Testis (tissue), 3 donors: Measurements from ENCODE around the gene VENTX. TPM values are rescaled to one million over a fixed set of nuclear protein-coding genes. Genes with fewer than 3 reads are reported as not detected.

Source experiments
- DNase-seq: peaks from one replicate; pipeline ENCODE4 v3.0.0-alpha.2; 2019
- H3K27ac ChIP-seq, 2 donors: fragments of 200-600 bp; sonication (generic); one replicate each; pipeline ENCODE4 v1.5.1; 2019
- H3K27me3 ChIP-seq: fragments of 200-600 bp; sonication (generic); one replicate; pipeline ENCODE4 v1.5.1; 2019
- H3K36me3 ChIP-seq: fragments of 200-600 bp; sonication (generic); one replicate; pipeline ENCODE4 v1.5.1; 2017; ENCODE audit warnings: low read depth; ENCODE audit errors: missing control alignments
- H3K4me1 ChIP-seq: fragments of 200-600 bp; sonication (generic); one replicate; pipeline ENCODE4 v1.5.1; 2019
- H3K4me3 ChIP-seq, 2 donors: fragments of 200-600 bp; sonication (generic); one replicate each; pipeline ENCODE4 v1.5.1; 2017 to 2019
- H3K9me3 ChIP-seq: fragments of 200-600 bp; sonication (generic); one replicate; pipeline ENCODE4 v1.5.1; 2017
- POLR2A ChIP-seq: fragments of 450-650 bp; IDR thresholded peaks from one replicate; pipeline ENCODE4 v1.6.1; 2017; ENCODE audit warnings: antibody characterized with exemption, mild to moderate bottlenecking, moderate library complexity
- WGBS, 2 donors: methylation state at CpG; one replicate each; pipeline ENCODE4 v1.1.5; 2018; 5-methylcytosine and 5-hydroxymethylcytosine counted together
- intact Hi-C: fragments of 100-400 bp; cut with DNase I; formaldehyde crosslinking; loops from one replicate; pipeline ENCODE4 v1.15.1; 2023; ENCODE audit warnings: low total_unique reads
- polyA plus RNA-seq: library from polyadenylated mRNA; stranded (reverse); fragments of 350-450 nt; fragmentation: Illumina TruSeq; extraction: RNeasy Lipid Tissue Mini Kit (QIAGEN cat#74804); gene quantifications from one replicate; pipeline ENCODE4 v1.2.3, GENCODE V29; 2014; ENCODE audit warnings: low read depth, low replicate concordance; ENCODE audit not compliant: insufficient read depth
- total RNA-seq, 2 donors: library from RNA; depleted of rRNA; stranded (reverse); fragments of >200 nt; gene quantifications; one replicate each; pipeline ENCODE4 v1.2.3, GENCODE V29; 2016
- TF ChIP-seq, protein P1 (sequence below), 3 experiments: fragments of 450-650 bp in 2 of 3; fragments of 200-600 bp in 1 of 3; sonication (generic) in 1 of 3; IDR thresholded peaks; one replicate each; pipeline ENCODE4 v1.5.1; 2016 to 2019; ENCODE audit warnings: antibody characterized with exemption in 3 of 3, mild to moderate bottlenecking in 2 of 3, moderate library complexity in 1 of 3

VENTX gene
- total and polyA plus RNA-seq, 3 donors from 2014 or later, result 1.5 to 3.5 (median 2.2) TPM

DNA sequence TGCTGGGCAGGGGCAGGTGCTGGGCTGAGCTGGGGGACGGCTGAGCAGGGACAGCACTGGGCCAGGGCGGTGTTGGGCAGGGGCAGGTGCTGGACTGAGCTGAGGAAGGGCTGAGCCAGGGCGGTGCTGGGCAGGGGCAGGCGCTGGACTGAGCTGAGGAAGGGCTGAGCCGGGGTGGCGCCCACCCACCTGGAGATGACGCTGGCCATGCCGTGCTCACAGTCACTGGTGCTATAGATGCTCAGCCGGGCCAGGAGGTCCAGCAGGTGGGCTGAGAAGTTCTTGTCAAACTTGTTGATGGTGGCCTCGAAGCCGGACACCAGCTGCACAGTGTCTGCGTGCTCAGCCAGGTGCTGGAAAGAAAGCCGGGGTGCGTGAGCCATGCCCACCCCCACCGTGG lies 43.4 kb downstream of the VENTX start:
- H3K9me3 ChIP-seq, result no peaks in the 10 kb centered on the region
- H3K27ac ChIP-seq, result no peak overlapping the region
- WGBS, 2 donors, result 88 to 92% methylated on average over 10 to 15 of the region's 15 CpGs
- no peaks in the 10 kb centered on the region for H3K36me3 ChIP-seq
- TF ChIP-seq POLR2A, result no peak
- TF ChIP-seq, protein P1, sequence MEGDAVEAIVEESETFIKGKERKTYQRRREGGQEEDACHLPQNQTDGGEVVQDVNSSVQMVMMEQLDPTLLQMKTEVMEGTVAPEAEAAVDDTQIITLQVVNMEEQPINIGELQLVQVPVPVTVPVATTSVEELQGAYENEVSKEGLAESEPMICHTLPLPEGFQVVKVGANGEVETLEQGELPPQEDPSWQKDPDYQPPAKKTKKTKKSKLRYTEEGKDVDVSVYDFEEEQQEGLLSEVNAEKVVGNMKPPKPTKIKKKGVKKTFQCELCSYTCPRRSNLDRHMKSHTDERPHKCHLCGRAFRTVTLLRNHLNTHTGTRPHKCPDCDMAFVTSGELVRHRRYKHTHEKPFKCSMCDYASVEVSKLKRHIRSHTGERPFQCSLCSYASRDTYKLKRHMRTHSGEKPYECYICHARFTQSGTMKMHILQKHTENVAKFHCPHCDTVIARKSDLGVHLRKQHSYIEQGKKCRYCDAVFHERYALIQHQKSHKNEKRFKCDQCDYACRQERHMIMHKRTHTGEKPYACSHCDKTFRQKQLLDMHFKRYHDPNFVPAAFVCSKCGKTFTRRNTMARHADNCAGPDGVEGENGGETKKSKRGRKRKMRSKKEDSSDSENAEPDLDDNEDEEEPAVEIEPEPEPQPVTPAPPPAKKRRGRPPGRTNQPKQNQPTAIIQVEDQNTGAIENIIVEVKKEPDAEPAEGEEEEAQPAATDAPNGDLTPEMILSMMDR (IDR thresholded peaks at IDR 0.05), result no peak
- H3K4me3 ChIP-seq, result no peak overlapping the region
- no peaks in the 10 kb centered on the region for H3K4me1 ChIP-seq
- intact Hi-C loops, result no loop called here
- no peaks in the 10 kb centered on the region for H3K27me3 ChIP-seq
- no peak for DNase-seq

DNA sequence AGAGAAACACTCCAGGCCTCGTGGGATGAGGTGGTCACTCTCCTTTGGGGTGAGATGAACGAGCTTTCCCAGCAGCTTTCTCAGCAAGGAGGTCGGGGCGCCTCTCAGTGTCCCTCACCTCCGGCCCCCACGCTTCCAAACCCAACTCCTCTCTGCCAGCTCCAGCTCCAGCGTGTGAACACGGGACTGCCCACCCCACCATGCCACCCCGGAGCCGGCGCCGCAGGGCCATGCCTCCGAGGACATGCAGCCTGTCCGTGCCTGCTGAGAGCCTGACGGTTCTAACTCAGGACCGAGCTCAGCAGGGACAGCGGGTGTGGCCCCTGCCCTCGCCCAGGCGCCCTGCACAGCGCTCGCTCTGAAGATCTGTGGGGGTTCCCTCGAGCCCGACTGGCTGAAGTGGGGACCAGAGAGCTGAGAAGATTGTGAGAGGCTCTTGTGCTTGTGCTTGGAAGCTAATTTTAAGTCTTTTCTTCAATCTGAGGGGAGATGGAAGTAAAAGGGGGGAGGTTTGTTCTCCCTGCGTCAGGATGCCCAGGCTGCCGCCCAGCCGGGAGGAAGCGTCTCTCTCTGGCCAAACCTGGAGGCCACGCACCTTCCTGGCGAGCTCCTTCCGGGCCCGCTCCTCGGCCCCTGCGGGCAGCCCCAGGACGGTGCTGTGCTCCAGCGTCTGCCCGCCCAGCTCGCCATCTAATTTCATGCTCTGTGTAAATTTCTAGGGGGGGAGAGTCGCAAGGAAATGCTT lies 44.1 kb downstream of the VENTX start:
- 90 to 93% methylated on average over 22 to 38 of the region's 38 CpGs for WGBS, 2 donors
- no peak for TF ChIP-seq POLR2A
- TF ChIP-seq, protein P1 (IDR thresholded peaks at IDR 0.05), result no peak

DNA sequence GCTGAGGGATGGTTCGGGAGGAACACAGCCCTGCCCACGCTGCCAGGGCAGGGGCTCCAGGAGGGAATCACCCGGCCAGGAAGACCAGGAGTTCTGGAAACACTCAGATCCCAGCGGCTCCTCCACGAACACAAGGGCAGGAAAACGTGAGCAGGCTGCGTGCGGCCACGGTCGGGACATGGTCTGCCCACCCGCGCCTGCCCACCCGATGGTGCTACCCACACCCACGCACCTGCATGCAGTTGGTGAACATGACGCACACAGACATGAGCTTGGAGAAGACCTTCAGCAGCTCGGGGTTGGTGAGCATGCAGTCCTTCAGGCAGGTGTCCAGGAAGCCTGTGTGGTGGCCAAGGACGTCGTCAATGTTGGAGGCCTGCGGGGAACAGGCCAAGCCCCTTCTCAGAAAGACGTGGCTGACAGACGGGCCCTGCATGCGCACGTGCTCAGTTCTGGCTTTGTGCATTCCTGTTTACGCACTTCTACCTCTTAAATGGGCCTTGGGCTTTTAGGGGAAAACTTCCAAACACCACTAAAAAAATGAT lies 45.3 kb downstream of the VENTX start:
- no peaks in the 10 kb centered on the region for H3K27me3 ChIP-seq
- 86 to 93% methylated on average over 24 of the region's 24 CpGs for WGBS, 2 donors
- H3K36me3 ChIP-seq, result no peaks in the 10 kb centered on the region
- no peak overlapping the region for H3K4me3 ChIP-seq
- no peak overlapping the region for H3K27ac ChIP-seq
- H3K4me1 ChIP-seq, result no peaks in the 10 kb centered on the region
- TF ChIP-seq, protein P1 (IDR thresholded peaks at IDR 0.05), result no peak
- no peak for TF ChIP-seq POLR2A
- DNase-seq, result no peak
- H3K9me3 ChIP-seq, result no peaks in the 10 kb centered on the region
- intact Hi-C loops, result no loop called here

More for the DNA sequence above, 44.1 kb downstream of the VENTX start:
- Histone ChIP-seq H3K4me3 (no peak overlapping the region), H3K9me3 (no peaks in the 10 kb centered on the region), H3K27ac (no peak overlapping the region), H3K27me3 (no peaks in the 10 kb centered on the region), H3K4me1 (no peaks in the 10 kb centered on the region), H3K36me3 (no peaks in the 10 kb centered on the region)
- no peak for DNase-seq
- intact Hi-C loops, result no loop called here

DNA sequence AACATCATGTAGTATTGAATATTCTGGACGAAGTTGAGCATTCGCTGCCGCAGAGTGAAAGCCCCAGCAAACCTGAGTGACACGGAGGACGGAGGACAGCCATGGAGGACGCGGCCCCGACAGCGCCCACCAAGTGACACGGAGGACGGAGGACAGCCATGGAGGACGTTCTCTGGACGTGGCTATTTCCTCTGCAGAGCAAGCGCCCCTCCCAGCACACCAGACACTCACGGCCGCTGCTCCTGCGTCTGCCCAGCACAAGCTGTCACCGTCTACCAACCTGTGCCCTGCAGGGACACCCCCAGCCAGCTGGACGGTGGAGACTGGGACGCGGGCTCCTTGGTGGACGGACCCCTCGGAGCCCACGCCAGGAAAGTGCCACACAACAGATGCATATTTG lies 46.3 kb downstream of the VENTX start:
- WGBS, 2 donors, result 93 to 99% methylated on average over 21 to 23 of the region's 24 CpGs
- Histone ChIP-seq H3K4me3 (no peak overlapping the region), H3K4me1 (no peaks in the 10 kb centered on the region), H3K27me3 (no peaks in the 10 kb centered on the region), H3K36me3 (no peaks in the 10 kb centered on the region), H3K27ac (no peak overlapping the region), H3K9me3 (no peaks in the 10 kb centered on the region)
- intact Hi-C loops, result no loop called here
- no peak for DNase-seq
- TF ChIP-seq, protein P1 (IDR thresholded peaks at IDR 0.05), result no peak
- TF ChIP-seq POLR2A, result no peak

DNA sequence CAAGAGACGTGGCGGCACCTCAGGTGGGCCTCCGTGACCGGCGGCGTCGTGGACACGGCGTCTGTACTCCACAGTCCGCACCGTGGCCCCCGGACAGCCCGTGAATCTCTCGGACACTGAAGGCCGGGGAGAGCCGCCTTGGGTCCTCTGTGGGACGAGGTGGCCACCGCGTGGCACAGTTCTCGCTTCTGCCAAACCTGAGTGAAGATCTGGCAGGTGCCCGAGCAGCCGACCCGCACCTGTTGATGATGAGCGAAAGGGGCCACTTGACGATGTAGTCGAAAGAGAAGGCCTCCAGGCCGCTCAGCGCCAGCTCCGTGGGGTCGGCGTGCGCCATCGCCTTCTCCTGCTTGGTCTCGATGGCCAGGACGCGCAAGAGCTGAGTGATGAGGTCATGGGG lies 47.6 kb downstream of the VENTX start:
- DNase-seq, result no peak
- Histone ChIP-seq H3K9me3 (no peaks in the 10 kb centered on the region), H3K27me3 (no peaks in the 10 kb centered on the region), H3K4me1 (no peaks in the 10 kb centered on the region), H3K4me3 (no peak overlapping the region), H3K36me3 (no peaks in the 10 kb centered on the region), H3K27ac (no peak overlapping the region)
- WGBS, 2 donors, result 92 to 95% methylated on average over 36 of the region's 36 CpGs
- intact Hi-C loops, result no loop called here
- TF ChIP-seq, protein P1 (IDR thresholded peaks at IDR 0.05), result no peak
- no peak for TF ChIP-seq POLR2A
